GM21717 (cell line): ENCODE data around the gene PRPF19.

ENCODE experiments used
- ATAC-seq: cut with Tn5 transposase; IDR thresholded peaks from one replicate; pipeline ENCODE4 v1.9.1; 2021; ENCODE audit warnings: mild to moderate bottlenecking, moderate library complexity; ENCODE audit not compliant: unreplicated experiment

PRPF19 gene

GRCh38 chr11:60876168-60876485 is 30.3 kb downstream of the PRPF19 start:
- ATAC-seq: no peak

DNA sequence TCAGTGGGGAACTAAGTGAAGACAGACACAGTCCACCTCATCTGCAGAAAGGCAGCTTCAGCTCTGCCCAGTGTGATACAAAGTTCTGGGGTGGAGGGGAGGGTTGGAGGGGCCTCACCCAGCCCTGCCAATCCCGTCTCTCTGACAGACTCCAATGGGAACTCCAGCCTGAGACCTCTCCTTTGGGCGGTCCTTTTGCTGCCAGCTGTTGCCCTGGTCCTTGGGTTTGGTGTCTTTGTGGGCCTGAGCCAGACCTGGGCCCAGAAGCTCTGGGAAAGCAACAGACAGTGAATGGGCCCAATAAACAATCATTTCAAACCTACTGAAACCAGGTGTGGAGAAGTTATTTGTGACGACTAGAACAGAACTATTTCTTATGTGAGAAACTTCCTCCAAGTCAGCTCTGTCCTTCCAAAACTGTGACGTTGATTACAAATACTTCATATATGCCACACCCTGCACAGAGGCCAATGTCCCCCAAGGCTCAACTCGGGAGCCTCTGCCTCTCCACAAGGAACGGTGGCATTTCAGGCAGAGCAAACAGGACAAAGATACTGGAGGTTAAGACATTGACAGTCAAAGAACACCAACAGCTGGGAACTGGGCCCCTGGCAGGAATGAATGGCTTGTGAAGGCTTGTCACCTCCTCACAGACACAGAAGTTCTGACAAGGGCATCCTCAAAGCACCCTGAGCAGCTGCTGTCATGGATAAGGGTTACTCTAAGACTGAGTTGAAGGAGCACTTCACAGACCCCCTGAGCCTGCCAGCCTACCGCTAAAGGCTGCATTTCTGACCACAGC is 30.8 kb downstream of the PRPF19 start:
- no peak for ATAC-seq

- no peak for ATAC-seq
Observed at GRCh38 chr11:60874421-60875365, 31.7 kb downstream of the PRPF19 start.

DNA sequence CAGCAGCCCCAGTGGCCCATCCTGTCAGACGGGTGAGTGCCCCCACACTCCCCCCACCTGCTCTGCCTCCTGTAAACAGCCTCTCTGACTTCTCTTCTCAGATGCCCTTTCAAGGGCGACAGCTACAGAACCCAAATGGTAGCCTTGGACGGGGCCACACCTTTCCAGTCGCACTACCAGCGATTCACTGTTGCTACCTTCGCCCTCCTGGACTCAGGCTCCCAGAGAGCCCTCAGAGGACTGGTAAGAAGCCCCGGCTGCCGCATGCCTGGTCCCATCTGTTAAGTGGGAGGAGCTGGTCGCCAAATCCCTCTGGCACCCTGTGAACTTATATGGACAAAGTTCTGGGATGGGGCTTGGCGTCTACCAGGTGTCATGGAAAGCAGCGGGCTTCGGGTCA is 32.9 kb downstream of the PRPF19 start:
- ATAC-seq: no peak

DNA sequence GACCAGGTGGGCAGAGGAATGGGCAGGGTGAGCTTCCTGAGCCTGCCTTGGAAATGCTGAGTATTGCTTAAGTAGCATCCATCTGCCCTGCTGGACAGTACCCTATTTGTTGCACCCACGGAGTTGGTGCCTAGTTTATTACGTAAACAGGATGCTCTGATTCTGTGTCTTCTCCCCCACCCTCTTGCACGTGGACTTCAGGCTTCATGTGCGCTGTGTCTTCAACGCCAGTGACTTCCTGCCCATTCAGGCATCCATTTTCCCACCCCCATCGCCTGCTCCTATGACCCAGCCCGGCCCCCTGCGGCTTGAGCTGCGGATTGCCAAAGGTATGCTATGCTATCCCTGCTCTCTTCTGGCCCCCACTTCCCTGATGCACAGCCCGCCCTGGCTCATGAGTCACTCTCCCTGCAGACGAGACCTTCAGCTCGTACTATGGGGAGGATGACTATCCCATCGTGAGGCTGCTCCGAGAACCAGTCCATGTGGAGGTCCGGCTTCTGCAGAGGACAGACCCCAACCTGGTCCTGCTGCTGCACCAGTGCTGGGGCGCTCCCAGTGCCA is 33.3 kb downstream of the PRPF19 start:
- ATAC-seq: no peak

DNA sequence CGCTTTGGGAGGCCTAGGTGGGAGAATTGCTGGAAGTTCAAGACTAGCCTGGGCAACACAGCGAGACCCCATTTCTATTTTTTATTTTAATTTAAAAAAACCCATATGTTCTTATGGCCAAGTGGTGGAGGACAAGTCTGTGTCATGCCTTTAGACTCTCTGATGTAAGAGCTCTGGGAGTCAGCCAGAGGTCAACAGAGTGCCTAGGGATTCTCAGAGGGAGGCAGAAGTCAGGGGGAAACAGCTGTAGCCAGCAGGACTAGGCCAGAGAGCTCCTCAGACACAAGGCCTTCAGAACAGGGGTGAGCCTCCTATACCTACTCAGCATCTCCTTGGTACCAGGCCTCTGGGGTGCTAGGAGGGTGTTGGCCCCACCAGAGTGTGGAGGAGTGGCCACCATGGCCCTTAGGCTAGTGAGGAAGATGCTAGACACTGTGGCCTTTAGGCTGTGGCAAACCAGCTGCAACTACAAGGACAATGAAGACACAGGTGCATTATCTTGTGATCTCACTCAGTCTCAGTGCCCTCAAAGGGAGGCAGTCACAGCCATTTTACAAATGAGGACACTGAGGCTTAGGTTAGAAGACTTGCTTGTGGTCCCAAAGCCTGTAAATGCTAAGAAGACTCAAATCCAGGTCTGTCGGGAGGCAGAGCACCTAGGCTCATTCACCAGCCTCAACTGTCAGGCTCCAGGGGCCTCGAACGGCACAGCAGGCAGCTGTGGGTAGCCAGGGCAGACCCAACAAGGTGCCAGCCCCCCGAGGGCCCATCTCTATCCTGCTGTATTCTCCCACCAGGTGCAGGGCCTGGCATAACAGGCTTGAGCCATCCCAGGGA is 34.0 kb downstream of the PRPF19 start:
- ATAC-seq: no peak

GRCh38 chr11:60871378-60872061 is 34.9 kb downstream of the PRPF19 start:
- ATAC-seq: no peak

- ATAC-seq: no peak
Observed at GRCh38 chr11:60870733-60871377, 35.5 kb downstream of the PRPF19 start.

DNA sequence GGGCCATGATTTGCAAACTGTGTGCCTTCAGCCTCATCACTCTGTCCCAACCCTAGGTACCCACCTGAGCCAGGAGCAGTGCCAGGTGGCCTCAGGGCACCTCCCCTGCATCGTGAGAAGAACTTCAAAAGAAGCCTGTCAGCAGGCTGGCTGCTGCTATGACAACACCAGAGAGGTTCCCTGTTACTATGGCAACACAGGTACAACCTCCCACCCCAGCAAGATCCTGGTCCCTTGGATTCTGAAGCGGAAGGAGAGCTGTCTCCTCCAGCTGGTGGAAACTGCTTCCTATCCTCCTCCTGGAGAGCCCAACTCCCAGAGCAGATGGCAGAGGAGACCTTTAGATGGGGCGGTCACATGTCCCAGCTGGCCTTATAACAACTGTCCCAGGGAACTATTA is 36.1 kb downstream of the PRPF19 start:
- no peak for ATAC-seq

DNA sequence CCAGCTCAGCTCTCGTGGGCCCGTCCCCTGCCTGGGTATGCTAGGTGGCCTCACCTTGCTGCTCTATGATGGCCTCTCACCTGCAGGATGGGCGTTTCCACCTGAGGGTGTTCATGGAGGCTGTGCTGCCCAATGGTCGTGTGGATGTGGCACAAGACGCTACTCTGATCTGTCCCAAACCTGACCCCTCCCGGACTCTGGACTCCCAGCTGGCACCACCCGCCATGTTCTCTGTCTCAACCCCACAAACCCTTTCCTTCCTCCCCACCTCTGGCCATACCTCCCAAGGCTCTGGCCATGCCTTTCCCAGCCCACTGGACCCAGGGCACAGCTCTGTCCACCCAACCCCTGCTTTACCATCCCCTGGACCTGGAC is 36.9 kb downstream of the PRPF19 start:
- no peak for ATAC-seq

GRCh38 chr11:60868682-60869450 is 37.5 kb downstream of the PRPF19 start:
- no peak for ATAC-seq

- no peak for ATAC-seq
Observed at GRCh38 chr11:60867871-60868681, 38.3 kb downstream of the PRPF19 start.

DNA sequence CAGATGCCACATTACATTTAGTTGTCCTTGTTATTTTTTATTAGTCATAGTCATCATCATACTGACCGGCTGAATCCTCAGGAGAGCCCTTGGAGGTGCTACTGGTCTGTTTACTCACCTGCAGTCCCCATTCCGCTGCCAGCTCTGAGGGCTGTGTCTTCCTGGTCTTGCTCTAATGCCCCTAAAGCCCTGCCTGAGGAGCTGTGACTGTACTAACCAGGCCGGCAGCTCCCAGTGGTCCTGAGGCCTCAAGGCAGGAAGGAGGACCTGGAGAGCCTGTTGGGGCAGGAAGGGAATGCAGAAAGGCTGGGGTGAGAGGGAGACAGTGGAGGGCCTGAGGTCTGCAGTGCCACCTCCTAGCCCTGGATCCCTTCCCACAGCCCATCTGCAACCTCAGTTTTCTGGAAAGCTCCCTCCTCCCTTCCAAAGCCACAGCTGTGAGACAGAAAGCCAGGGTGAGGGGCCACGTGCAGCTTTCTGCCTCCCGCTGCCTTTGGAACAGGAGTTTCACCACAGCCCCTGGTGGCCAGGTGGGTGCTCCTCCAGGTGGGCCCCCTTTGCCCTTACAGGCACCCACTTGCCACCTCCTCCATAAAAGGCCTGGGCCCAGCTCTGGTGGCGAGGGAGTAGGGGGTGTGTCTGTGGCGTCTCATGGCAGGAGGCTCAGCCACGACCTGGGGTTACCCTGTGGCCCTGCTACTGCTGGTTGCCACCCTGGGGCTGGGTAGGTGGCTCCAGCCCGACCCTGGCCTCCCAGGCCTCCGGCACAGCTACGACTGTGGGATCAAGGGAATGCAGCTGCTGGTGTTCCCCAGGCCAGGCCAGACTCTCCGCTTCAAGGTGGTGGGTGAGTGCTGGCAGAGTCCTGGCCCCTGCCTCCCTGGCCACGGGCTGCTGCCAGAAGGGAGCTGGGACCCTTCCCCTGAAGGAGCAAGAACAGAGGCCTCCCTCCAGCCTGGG is 39.2 kb downstream of the PRPF19 start, which contains the start of gene ZP1:
ZP1 (plus strand) TSS at position 632 of the 960 bp plus-strand sequence; CDS start at position 652, 20 bp downstream.
- ATAC-seq: no peak

GRCh38 chr11:60864856-60865513 is 41.4 kb downstream of the PRPF19 start:
- no peak for ATAC-seq

DNA sequence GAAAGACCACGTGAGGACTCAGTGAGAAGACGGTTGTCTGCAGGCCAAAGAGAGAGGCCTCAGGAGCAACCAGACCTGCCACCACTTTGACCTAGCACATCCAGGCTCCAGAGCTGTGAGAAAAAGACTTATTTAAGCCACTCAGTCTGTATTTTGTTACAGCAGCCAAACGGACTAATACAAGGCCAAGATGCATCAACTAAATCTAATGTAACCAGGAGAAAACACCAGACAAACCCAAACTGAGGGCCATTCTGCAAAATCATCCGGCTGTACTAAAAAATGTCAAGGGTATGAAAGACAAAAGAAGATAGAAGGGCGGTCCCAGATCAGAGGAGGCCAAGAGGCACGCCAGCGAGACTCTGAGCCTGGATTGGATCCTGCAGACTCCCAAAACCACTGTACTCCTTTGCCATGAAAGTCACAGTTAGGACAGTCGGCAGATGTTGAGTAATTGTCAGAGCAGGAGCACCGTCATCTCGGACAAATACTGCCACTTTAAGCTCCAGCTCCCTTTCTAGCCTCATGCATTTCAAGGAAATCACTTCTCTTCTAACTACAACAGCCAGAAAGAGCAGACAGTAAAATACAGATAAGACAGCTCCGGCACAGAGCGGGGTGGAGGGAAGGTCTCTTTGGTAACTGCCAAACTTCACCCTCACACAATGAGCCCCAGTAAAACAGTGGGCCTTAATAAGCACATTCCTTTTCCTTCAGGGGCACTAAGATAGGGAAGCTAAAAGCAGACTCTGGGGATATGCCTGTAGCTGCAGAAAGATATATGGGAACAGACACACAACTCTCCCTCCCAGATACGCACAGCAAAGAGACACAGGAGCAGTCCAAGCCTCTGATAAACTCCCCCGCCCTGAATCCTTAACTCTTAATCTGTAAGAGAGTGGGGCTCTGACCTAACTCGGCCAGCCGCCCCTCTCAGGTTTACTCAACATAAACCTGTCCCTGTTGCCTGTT is 42.5 kb downstream of the PRPF19 start:
- ATAC-seq: no peak
